ENCODE results near the gene WDR72.

GRCh38 chr15:53716909-53717876 is 42.3 kb downstream of the WDR72 start:
- TF ChIP-seq SUZ12 (IDR thresholded peaks at IDR 0.05; ENCODE audit: extremely low read depth, insufficient read depth, insufficient read length) (no peak), ZNF274 (IDR thresholded peaks at IDR 0.05; ENCODE audit: low read depth, low read length) (no peak), YY1 (IDR thresholded peaks at IDR 0.05; ENCODE audit: insufficient read depth, insufficient read length) (no peak)

All from NT2/D1 (cell line).